ENCODE data around the gene LLGL2. TPM values are rescaled to one million over a fixed set of nuclear protein-coding genes. Genes with fewer than 3 reads are reported as not detected.
A peak's percentile ranks its signal among the peaks of the same experiment; 100 is the strongest.

The LLGL2 gene
- total RNA-seq, 1 experiment from 2014 or later: 19.8 TPM

DNA sequence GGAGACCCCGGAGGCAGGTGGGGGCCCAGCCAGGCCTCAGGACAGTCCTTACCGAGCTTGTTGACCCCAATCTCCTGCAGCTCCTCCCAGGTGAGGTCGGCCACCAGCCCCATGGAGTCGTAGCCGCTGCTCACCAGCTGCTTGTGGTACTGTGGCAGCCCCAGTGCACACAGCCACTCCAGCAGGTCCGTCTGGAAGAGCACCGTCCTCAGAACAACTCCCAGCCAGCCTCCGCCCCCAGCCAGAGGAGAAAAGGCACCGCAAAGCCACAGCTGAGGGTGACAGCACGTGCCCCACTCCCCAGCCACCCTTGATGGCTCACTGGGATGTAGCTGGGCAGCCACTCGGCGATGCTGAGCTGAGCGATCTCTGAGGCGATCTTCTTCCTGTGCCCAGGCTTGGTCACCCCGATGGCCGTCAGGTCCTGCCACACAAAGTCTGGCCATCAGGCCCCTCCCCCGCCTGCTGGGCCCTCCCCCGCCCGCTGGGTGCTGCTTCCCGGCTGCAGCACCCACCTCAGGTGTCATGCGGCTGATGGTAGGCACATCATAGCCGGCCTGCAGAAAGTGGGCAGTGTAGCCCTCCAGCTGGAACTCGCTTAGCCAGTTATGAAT lies 22.1 kb upstream of the LLGL2 start:
- DNase-seq (ENCODE audit: unreplicated experiment): no peak
- Mint-ChIP-seq H3K4me1 (ENCODE audit: insufficient read depth, unreplicated experiment) (no peaks in the 10 kb centered on the region), H3K36me3 (ENCODE audit: insufficient read depth, unreplicated experiment) (peaks cover 27% of the 10 kb centered on the region), H3K27me3 (ENCODE audit: insufficient read depth, unreplicated experiment) (no peaks in the 10 kb centered on the region), H3K27ac (ENCODE audit: low read depth, unreplicated experiment) (no peak overlapping the region), H3K4me3 (ENCODE audit: unreplicated experiment) (no peak overlapping the region), H3K9me3 (ENCODE audit: unreplicated experiment) (no peaks in the 10 kb centered on the region)
- BruUV-seq (replicated peaks): no TSS peak
- TF ChIP-seq, protein P1, sequence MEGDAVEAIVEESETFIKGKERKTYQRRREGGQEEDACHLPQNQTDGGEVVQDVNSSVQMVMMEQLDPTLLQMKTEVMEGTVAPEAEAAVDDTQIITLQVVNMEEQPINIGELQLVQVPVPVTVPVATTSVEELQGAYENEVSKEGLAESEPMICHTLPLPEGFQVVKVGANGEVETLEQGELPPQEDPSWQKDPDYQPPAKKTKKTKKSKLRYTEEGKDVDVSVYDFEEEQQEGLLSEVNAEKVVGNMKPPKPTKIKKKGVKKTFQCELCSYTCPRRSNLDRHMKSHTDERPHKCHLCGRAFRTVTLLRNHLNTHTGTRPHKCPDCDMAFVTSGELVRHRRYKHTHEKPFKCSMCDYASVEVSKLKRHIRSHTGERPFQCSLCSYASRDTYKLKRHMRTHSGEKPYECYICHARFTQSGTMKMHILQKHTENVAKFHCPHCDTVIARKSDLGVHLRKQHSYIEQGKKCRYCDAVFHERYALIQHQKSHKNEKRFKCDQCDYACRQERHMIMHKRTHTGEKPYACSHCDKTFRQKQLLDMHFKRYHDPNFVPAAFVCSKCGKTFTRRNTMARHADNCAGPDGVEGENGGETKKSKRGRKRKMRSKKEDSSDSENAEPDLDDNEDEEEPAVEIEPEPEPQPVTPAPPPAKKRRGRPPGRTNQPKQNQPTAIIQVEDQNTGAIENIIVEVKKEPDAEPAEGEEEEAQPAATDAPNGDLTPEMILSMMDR (IDR thresholded peaks at IDR 0.05; ENCODE audit: unreplicated experiment): no peak
- intact Hi-C loops (cut with micrococcal nuclease): no loop called here
- POLR2A ChIA-PET: interaction anchor here (0.5 to 1.6 kb wide), 5 partner anchors 8 to 46 kb away, joined by 3 to 10 read pairs (median 3); partner anchors contain the start of gene LLGL2
- CTCF ChIA-PET: interaction anchor here (0.5 to 1.5 kb wide), 8 partner anchors 10 to 130 kb away, joined by 3 to 5 read pairs (median 3); partner anchors contain the start of genes SMIM5 and TSEN54

DNA sequence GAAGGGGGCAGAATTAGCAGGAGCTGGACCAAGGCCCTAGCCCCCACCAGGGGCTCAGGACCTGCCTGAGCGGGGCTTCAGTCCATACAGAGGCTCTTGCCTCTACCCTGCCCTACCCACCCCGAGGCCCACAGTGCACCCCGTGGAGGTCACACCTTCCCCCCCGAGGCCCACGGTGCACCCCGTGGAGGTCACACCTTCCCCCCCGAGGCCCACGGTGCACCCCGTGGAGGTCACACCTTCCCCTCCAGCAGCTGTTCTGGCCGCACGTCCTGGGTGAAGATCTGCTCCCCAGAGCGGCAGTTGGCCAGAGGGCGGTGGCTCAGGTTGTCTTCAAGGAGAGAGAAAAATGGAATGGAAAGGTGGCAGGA lies 21.5 kb upstream of the LLGL2 start:
- CTCF ChIA-PET: interaction anchor here (0.7 to 1.5 kb wide), 5 partner anchors 11 to 130 kb away, joined by 3 to 4 read pairs (median 3); no protein-coding TSS in a partner anchor
- Mint-ChIP-seq H3K36me3 (ENCODE audit: insufficient read depth, unreplicated experiment) (peaks cover 24% of the 10 kb centered on the region), H3K4me3 (ENCODE audit: unreplicated experiment) (no peak overlapping the region), H3K9me3 (ENCODE audit: unreplicated experiment) (no peaks in the 10 kb centered on the region), H3K4me1 (ENCODE audit: insufficient read depth, unreplicated experiment) (no peaks in the 10 kb centered on the region), H3K27ac (ENCODE audit: low read depth, unreplicated experiment) (no peak overlapping the region), H3K27me3 (ENCODE audit: insufficient read depth, unreplicated experiment) (no peaks in the 10 kb centered on the region)
- BruUV-seq (replicated peaks): no TSS peak
- DNase-seq (ENCODE audit: unreplicated experiment): no peak
- POLR2A ChIA-PET: interaction anchor here (1.1 to 1.6 kb wide), 2 partner anchors 21 to 47 kb away, joined by 3 to 10 read pairs; partner anchors contain the start of gene LLGL2
- TF ChIP-seq, protein P1 (IDR thresholded peaks at IDR 0.05; ENCODE audit: unreplicated experiment): no peak
- intact Hi-C loops (cut with micrococcal nuclease): loop anchor here (1.0 kb wide), 1 partner anchor 78 kb away; no protein-coding TSS in a partner anchor

DNA sequence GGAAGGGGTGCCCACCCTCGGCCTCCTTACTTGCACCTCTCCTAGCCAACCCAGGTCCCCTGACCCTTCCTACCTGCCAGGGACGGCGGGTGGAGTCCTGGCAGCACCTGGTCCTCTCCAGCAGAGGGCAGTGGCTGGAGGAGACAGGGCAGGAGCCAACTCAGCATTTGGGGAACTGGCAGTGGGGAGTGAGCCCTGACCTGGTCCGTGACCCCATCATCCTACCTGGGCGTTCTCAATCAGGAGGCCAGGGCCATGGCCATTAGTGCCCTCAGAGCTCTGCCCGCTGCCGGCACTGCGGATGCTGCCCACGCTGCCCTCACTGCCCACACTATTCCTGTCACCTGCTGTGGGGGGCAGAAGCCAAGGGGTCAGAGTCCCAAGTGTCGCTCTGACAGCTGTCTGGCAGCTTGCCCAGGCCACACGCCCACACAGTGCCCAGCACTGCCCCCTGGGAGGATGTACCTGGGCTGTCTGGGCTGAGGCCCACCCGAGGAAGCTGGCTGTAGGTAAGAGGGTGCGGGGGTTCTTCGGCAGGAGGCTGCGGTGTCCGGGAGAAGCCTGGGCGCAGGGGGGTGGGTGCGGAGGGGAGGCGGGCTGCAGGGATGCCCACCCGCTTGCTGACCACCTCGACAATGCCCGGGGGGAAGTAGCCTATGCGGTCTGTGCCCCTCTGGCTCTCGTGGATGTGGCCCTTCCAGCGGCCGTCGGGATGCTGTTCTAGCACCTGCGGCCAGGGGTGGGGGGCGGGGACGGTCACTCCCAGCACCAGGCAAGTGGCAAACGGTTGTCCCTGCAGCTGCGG lies 20.9 kb upstream of the LLGL2 start:
- Mint-ChIP-seq H3K27me3 (ENCODE audit: insufficient read depth, unreplicated experiment) (no peaks in the 10 kb centered on the region), H3K27ac (ENCODE audit: low read depth, unreplicated experiment) (no peak overlapping the region), H3K9me3 (ENCODE audit: unreplicated experiment) (no peaks in the 10 kb centered on the region), H3K4me3 (ENCODE audit: unreplicated experiment) (no peak overlapping the region), H3K4me1 (ENCODE audit: insufficient read depth, unreplicated experiment) (peaks cover 6% of the 10 kb centered on the region), H3K36me3 (ENCODE audit: insufficient read depth, unreplicated experiment) (peaks cover 29% of the 10 kb centered on the region)
- ChIA-PET POLR2A (interaction anchor here (0.7 to 1.6 kb wide), 2 partner anchors 21 to 102 kb away, joined by 3 to 10 read pairs; partner anchors contain the start of gene LLGL2), CTCF (interaction anchor here (0.6 to 1.5 kb wide), 7 partner anchors 11 to 129 kb away, joined by 3 to 4 read pairs (median 3); partner anchors contain the start of gene LLGL2)
- peak; percentile 55 for DNase-seq (ENCODE audit: unreplicated experiment)
- BruUV-seq (replicated peaks): no TSS peak
- TF ChIP-seq, protein P1 (IDR thresholded peaks at IDR 0.05; ENCODE audit: unreplicated experiment): peak; percentile 68
- intact Hi-C loops (cut with micrococcal nuclease): loop anchor here (1.0 kb wide), 1 partner anchor 78 kb away; no protein-coding TSS in a partner anchor

DNA sequence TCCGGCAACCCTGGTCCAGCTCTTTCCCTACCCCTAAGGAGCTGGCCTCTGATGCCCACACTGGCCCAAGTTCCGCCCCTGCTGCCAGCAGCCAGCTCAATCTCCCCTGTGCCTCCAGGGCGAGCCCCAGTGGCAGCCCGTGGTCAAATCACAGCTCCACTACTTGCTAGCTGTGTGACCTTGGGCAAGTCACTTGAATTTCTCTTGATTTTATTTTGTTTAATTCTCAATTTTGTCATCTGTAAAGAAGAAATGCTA lies 20.4 kb upstream of the LLGL2 start:
- intact Hi-C loops (cut with micrococcal nuclease): no loop called here
- CTCF ChIA-PET: interaction anchor here (0.6 to 1.5 kb wide), 5 partner anchors 20 to 153 kb away, joined by 3 to 4 read pairs (median 4); partner anchors contain the start of gene LLGL2
- no peaks in the 10 kb centered on the region for H3K9me3 Mint-ChIP-seq (ENCODE audit: unreplicated experiment)
- no peak overlapping the region for H3K27ac Mint-ChIP-seq (ENCODE audit: low read depth, unreplicated experiment)
- POLR2A ChIA-PET: interaction anchor here (0.7 kb wide), 1 partner anchor 102 kb away, joined by 3 read pairs; no protein-coding TSS in a partner anchor
- TF ChIP-seq, protein P1 (IDR thresholded peaks at IDR 0.05; ENCODE audit: unreplicated experiment): no peak
- H3K27me3 Mint-ChIP-seq (ENCODE audit: insufficient read depth, unreplicated experiment): no peaks in the 10 kb centered on the region
- H3K36me3 Mint-ChIP-seq (ENCODE audit: insufficient read depth, unreplicated experiment): peaks cover 33% of the 10 kb centered on the region
- no TSS peak for BruUV-seq (replicated peaks)
- H3K4me1 Mint-ChIP-seq (ENCODE audit: insufficient read depth, unreplicated experiment): peaks cover 10% of the 10 kb centered on the region
- no peak for DNase-seq (ENCODE audit: unreplicated experiment)
- H3K4me3 Mint-ChIP-seq (ENCODE audit: unreplicated experiment): no peak overlapping the region
